ENCODE results near the gene BICRA. TPM values are rescaled to one million over a fixed set of nuclear protein-coding genes. Genes with fewer than 3 reads are reported as not detected.

The BICRA gene
- total and polyA plus RNA-seq, 2 of the 8 experiments (the other 6 are each of a cell fraction or from before 2014, with no cell fraction given) = 1.5 to 29.2 TPM

DNA sequence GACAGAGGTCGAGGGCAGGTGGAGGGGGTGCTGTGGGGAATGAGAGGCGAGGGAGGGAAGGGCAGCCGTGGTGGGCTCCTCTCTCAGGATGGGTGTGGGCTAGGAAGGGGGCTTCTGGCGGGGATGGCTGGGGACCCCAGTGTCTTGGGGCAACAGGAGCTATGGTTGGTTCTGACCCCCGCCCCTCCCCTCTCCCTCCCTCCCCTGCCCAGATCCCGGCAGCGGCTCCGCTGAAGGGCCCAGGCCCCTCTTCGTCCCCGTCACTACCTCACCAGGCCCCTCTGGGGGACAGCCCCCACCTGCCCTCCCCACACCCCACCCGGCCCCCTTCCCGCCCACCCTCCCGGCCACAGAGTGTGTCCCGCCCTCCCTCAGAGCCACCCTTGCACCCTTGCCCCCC lies 85.0 kb downstream of the BICRA start:
- no peak overlapping the region for H2AK5ac ChIP-seq (ENCODE audit: low read depth, low read length)
- H3K9ac ChIP-seq (replicated peaks in 1 of 4; ENCODE audit: extremely low read depth in 1 of 4, low read depth in 3 of 4, low read length in 3 of 4) = no peak overlapping the region
- peaks cover 2 to 8% of the 10 kb centered on the region in 2 experiments for H4K20me1 ChIP-seq (replicated peaks in 1 of 2; ENCODE audit: control insufficient read depth in 1 of 2, insufficient read depth in 2 of 2, low read length in 2 of 2)
- H3K4ac ChIP-seq (replicated peaks; ENCODE audit: insufficient read length, low read depth, low read length) = no peak overlapping the region
- H2BK120ac ChIP-seq (replicated peaks; ENCODE audit: low read depth, low read length) = no peak overlapping the region
- FAIRE-seq (no peak), DNase-seq (ENCODE audit: low read depth in 1 of 2, low spot score in 2 of 2) (no peak)
- no peak overlapping the region for H3K27ac ChIP-seq (ENCODE audit: low read depth, low read length)
- H2AFZ ChIP-seq (ENCODE audit: low read length) = no peak overlapping the region
- no peak overlapping the region for H3K18ac ChIP-seq (ENCODE audit: extremely low read depth, low read length)
- H3K9me3 ChIP-seq (ENCODE audit: insufficient read depth in 2 of 2, low read depth in 1 of 2, low read length in 1 of 2) = no peaks in the 10 kb centered on the region
- ChIA-PET CTCF (ENCODE audit: partially characterized antibody) (interaction anchor here (0.7 to 1.2 kb wide), 5 partner anchors 45 to 183 kb away, joined by 3 to 4 read pairs (median 3); no protein-coding TSS in a partner anchor), POLR2A (ENCODE audit: partially characterized antibody) (no interaction called here)
- no peak overlapping the region for H2BK12ac ChIP-seq (ENCODE audit: low read depth, low read length)
- H2BK20ac ChIP-seq (ENCODE audit: low read length) = no peak overlapping the region
- peak overlapping the region; percentile 54 for H4K91ac ChIP-seq (replicated peaks; ENCODE audit: insufficient read length, low read length)
- no peak overlapping the region for H2BK15ac ChIP-seq (ENCODE audit: low read length)
- peaks cover 0 to 4% (median 0%) of the 10 kb centered on the region in 4 experiments; a peak in 2 of 7 replicates for H3K4me1 ChIP-seq (replicated peaks in 1 of 4; ENCODE audit: control insufficient read depth in 3 of 4, insufficient read depth in 4 of 4, low read length in 3 of 4)
- no peak overlapping the region for H3K4me2 ChIP-seq (ENCODE audit: insufficient read depth in 1 of 2, low read depth in 2 of 2, low read length in 2 of 2)
- H3K27me3 ChIP-seq (replicated peaks in 1 of 4; ENCODE audit: control insufficient read depth in 3 of 4, extremely low read depth in 1 of 4, insufficient read depth in 3 of 4, low read length in 3 of 4) = no peaks in the 10 kb centered on the region
- H3K14ac ChIP-seq (ENCODE audit: insufficient read length) = no peak overlapping the region
- H3K79me2 ChIP-seq (ENCODE audit: control insufficient read depth in 1 of 2, insufficient read depth in 2 of 2, low read length in 2 of 2) = no peaks in the 10 kb centered on the region; a peak in 1 of 4 replicates
- no peak overlapping the region for H4K5ac ChIP-seq (ENCODE audit: insufficient read length, low read depth, low read length)
- no peak overlapping the region for H4K8ac ChIP-seq (ENCODE audit: extremely low read depth, insufficient read depth, low read length)
- peaks cover 5% of the 10 kb centered on the region for H3K79me1 ChIP-seq (ENCODE audit: low read depth, low read length)
- peaks cover 5 to 10% (median 9%) of the 10 kb centered on the region in 4 experiments for H3K36me3 ChIP-seq (ENCODE audit: control insufficient read depth in 2 of 4, insufficient read depth in 4 of 4, low read length in 3 of 4)
- H3K56ac ChIP-seq (replicated peaks; ENCODE audit: insufficient read length, low read depth, low read length) = no peak overlapping the region
- H3K23me2 ChIP-seq (ENCODE audit: low read depth, low read length) = no peaks in the 10 kb centered on the region
- WGBS, 2 experiments (ENCODE audit: extremely low coverage in 1 of 2, insufficient coverage in 1 of 2, insufficient read length in 1 of 2, insufficient replicate concordance in 2 of 2, low coverage in 1 of 2, low lambda C conversion rate in 2 of 2, missing lambda C conversion rate in 1 of 2) = no CpG with 5 or more reads among the region's 14 CpGs
- H2BK5ac ChIP-seq (ENCODE audit: low read depth, low read length) = no peak overlapping the region
- H3K4me3 ChIP-seq (ENCODE audit: extremely low read depth in 1 of 4, insufficient read depth in 2 of 4, low read depth in 3 of 4, low read length in 4 of 4) = no peak overlapping the region
- H3K23ac ChIP-seq (ENCODE audit: insufficient read length) = no peak overlapping the region
- TF ChIP-seq RBBP5 (IDR thresholded peaks at IDR 0.05; ENCODE audit: borderline replicate concordance, low read depth, low read length) (no peak), NRF1 (IDR thresholded peaks at IDR 0.05; ENCODE audit: low read depth, low read length) (no peak), GABPA (IDR thresholded peaks at IDR 0.05; ENCODE audit: borderline replicate concordance, insufficient read depth, low read length) (no peak), HDAC6 (IDR thresholded peaks at IDR 0.05; ENCODE audit: low read depth, low read length) (no peak), CHD1 (IDR thresholded peaks at IDR 0.05; ENCODE audit: low read depth, low read length) (no peak), BRCA1 (IDR thresholded peaks at IDR 0.05; ENCODE audit: low read depth, low read length) (no peak), CHD2 (IDR thresholded peaks at IDR 0.05; ENCODE audit: low read length) (no peak), KDM1A (IDR thresholded peaks at IDR 0.05; ENCODE audit: borderline replicate concordance, low read length) (no peak), RXRA (IDR thresholded peaks at IDR 0.05; ENCODE audit: insufficient read depth, low read depth, low read length) (no peak), CREB1 (IDR thresholded peaks at IDR 0.05) (no peak), TBP (IDR thresholded peaks at IDR 0.05; ENCODE audit: low read depth, low read length) (no peak), MAFK (IDR thresholded peaks at IDR 0.05; ENCODE audit: low read depth, low read length) (no peak)
- TF ChIP-seq, protein P1, sequence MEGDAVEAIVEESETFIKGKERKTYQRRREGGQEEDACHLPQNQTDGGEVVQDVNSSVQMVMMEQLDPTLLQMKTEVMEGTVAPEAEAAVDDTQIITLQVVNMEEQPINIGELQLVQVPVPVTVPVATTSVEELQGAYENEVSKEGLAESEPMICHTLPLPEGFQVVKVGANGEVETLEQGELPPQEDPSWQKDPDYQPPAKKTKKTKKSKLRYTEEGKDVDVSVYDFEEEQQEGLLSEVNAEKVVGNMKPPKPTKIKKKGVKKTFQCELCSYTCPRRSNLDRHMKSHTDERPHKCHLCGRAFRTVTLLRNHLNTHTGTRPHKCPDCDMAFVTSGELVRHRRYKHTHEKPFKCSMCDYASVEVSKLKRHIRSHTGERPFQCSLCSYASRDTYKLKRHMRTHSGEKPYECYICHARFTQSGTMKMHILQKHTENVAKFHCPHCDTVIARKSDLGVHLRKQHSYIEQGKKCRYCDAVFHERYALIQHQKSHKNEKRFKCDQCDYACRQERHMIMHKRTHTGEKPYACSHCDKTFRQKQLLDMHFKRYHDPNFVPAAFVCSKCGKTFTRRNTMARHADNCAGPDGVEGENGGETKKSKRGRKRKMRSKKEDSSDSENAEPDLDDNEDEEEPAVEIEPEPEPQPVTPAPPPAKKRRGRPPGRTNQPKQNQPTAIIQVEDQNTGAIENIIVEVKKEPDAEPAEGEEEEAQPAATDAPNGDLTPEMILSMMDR (IDR thresholded peaks at IDR 0.05; ENCODE audit: control extremely low read depth in 1 of 3, insufficient read depth in 1 of 3, low read depth in 1 of 3, low read length in 3 of 3) = no peak

Measured in H1 (cell line).